Thoracic aorta (tissue), 2 donors: ENCODE results near the gene C1QL2. TPM values are rescaled to one million over a fixed set of nuclear protein-coding genes. Genes with fewer than 3 reads are reported as not detected.

Experiments used
- ATAC-seq: fragments of 150-250 bp; one replicate; pipeline ENCODE4 v1.8.0; 2017; ENCODE audit warnings: low read depth; ENCODE audit not compliant: insufficient number of reproducible peaks, low FRiP score
- DNase-seq: peaks from one replicate; pipeline ENCODE4 v3.0.0-alpha.2; 2020; ENCODE audit warnings: low spot score
- H3K27ac ChIP-seq, 2 donors: fragments of 200-600 bp; sonication (generic); 1 replicate in 1 of 2; 2 replicates in 1 of 2; pipeline ENCODE4 v1.5.1; 2016; ENCODE audit warnings: mild to moderate bottlenecking in 2 of 2, moderate library complexity in 2 of 2
- H3K27me3 ChIP-seq: fragments of 200-600 bp; sonication (generic); replicated peaks from 2 replicates; pipeline ENCODE4 v1.6.0; 2016; ENCODE audit warnings: mild to moderate bottlenecking; ENCODE audit not compliant: insufficient read depth
- H3K36me3 ChIP-seq: fragments of 200-600 bp; sonication (generic); one replicate; pipeline ENCODE4 v1.5.1; 2016
- H3K4me1 ChIP-seq, 2 donors: fragments of 200-600 bp; sonication (generic); 1 replicate in 1 of 2; 2 replicates in 1 of 2; pipeline versions ENCODE4 v1.5.1 to v1.6.0; 2016; ENCODE audit warnings: low read depth in 2 of 2, mild to moderate bottlenecking in 1 of 2; ENCODE audit not compliant: control insufficient read depth in 1 of 2
- H3K4me3 ChIP-seq: fragments of 200-600 bp; sonication (generic); 2 replicates; pipeline ENCODE4 v1.5.1; 2016; ENCODE audit warnings: mild to moderate bottlenecking
- H3K9me3 ChIP-seq: fragments of 200-600 bp; sonication (generic); 2 replicates; pipeline ENCODE4 v1.5.1; 2016
- CTCF ChIP-seq: fragments of 200-600 bp; sonication (generic); IDR thresholded peaks from one replicate; pipeline ENCODE4 v1.5.1; 2019; ENCODE audit warnings: antibody characterized with exemption
- total RNA-seq, 2 donors: library from RNA; depleted of rRNA; stranded (reverse); fragments of >200 nt; gene quantifications; one replicate each; pipeline versions ENCODE4 v1.1.0 to v1.2.3, GENCODE V29; 2016

C1QL2 gene
- total RNA-seq, 2 donors from 2014 or later: not detected

DNA sequence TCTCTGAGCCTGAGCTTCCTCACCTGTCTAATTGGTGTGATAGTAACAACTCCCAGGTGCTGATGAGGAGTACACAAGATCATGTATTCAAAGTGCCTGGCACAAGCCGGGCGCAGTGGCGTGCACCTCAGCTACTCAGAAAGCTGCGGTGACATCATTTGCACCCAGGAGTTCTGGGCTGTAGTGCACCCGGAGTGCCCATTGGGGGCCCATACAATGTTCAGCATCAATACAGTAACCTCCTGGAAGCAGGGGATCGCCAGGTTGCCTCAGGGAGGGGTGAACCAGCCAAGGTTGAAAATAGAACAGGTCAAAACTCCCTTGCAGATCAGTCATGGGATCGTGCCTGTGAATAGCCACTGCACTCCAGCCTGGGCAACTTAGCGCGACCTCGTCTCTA lies 11.2 kb upstream of the C1QL2 start:
- H3K9me3 ChIP-seq: no peaks in the 10 kb centered on the region
- no peaks in the 10 kb centered on the region for H3K36me3 ChIP-seq
- no peak for TF ChIP-seq CTCF
- DNase-seq (no peak), ATAC-seq (no peak)
- no peak overlapping the region for H3K27ac ChIP-seq
- no peak overlapping the region for H3K4me3 ChIP-seq
- no peaks in the 10 kb centered on the region for H3K4me1 ChIP-seq
- no peaks in the 10 kb centered on the region for H3K27me3 ChIP-seq

GRCh38 chr2:119160361-119160990 lies 1.9 kb upstream of the C1QL2 start:
- Histone ChIP-seq H3K36me3 (no peaks in the 10 kb centered on the region), H3K4me3 (no peak overlapping the region), H3K9me3 (no peaks in the 10 kb centered on the region), H3K4me1 (peaks cover 0 to 10% of the 10 kb centered on the region in 2 donors), H3K27me3 (peaks cover 3% of the 10 kb centered on the region), H3K27ac (no peak overlapping the region)
- DNase-seq (no peak), ATAC-seq (no peak)
- TF ChIP-seq CTCF: no peak

DNA sequence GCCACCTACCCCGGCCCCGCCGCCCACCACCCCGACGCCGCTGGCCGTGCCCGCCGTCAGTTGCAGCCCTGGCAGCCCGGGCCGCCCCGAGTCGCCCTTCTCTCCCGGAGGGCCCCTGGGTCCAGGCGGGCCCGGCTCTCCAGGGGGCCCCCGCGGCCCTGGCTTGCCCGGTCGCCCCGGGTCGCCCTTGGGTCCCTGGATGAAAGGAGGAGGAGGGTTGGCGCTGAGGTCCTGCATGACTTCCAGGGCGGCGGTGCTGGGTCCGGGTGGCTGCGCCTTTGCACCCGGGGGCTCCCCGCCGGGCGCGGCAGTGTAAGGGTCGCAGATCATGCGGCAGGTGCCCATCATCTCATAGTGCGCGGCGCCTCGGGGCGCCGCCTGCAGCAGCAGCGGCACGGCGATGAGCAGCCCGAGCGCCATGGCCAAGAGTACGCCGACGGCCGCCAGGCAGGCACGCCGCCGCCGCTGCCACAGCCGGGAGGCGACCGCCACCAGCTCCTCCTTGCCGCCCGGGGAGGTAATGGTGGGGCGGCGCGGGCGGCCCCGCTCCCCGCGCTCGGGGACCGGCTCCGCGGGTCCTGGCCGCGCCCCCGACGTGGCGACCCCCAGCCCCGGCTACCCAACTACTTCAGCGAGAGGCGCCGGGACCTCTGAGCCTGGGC lies 570 bp downstream of the C1QL2 start:
- Histone ChIP-seq H3K9me3 (no peaks in the 10 kb centered on the region), H3K4me3 (no peak overlapping the region), H3K4me1 (peaks cover 0 to 10% of the 10 kb centered on the region in 2 donors), H3K27ac (no peak overlapping the region), H3K36me3 (no peaks in the 10 kb centered on the region), H3K27me3 (peaks cover 3% of the 10 kb centered on the region)
- no peak for ATAC-seq
- no peak for DNase-seq
- TF ChIP-seq CTCF: no peak

- Histone ChIP-seq H3K27ac (no peak overlapping the region), H3K4me3 (peak overlapping the region; percentile 7), H3K36me3 (no peaks in the 10 kb centered on the region), H3K4me1 (peaks cover 0 to 10% of the 10 kb centered on the region in 2 donors), H3K27me3 (peaks cover 3% of the 10 kb centered on the region), H3K9me3 (no peaks in the 10 kb centered on the region)
- TF ChIP-seq CTCF: no peak
- DNase-seq (no peak), ATAC-seq (no peak)
These were observed 1.4 kb downstream of the C1QL2 start for GRCh38 chr2:119156891-119157773.
